Putamen (tissue), 1 donor: ENCODE results near the gene CCDC85A.

ENCODE experiments used
- DNase-seq: peaks from one replicate; pipeline ENCODE4 v3.0.0-alpha.2; 2016; ENCODE audit warnings: low spot score

CCDC85A gene

DNA sequence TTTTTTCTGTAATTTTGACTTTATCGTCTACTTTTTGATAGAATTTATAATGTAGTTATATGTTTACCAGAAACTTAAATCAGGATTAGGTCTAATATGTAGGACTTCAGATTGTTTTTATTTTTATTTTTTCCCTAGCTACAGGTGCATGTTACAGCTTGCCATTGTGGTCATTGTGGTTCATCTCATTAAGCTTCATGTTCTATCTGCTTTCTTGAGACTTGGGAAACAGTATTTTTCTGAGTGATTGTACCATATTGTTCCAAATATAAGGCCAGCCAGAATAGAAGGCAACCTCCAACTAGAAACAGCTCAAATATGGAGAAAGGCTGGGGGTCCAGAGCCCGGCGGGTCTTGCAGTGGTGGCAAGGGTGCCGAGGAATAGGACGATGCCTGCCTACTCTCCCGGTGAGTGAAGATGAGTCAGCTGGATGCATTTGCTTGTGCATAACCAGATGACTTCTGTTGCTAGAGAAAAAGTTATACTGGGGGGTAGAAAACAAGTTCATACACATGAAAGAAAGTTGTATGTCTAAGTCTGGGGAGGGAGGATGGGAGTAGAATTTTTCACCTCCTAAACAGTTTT is 188.4 kb downstream of the CCDC85A start:
- no peak for DNase-seq

DNA sequence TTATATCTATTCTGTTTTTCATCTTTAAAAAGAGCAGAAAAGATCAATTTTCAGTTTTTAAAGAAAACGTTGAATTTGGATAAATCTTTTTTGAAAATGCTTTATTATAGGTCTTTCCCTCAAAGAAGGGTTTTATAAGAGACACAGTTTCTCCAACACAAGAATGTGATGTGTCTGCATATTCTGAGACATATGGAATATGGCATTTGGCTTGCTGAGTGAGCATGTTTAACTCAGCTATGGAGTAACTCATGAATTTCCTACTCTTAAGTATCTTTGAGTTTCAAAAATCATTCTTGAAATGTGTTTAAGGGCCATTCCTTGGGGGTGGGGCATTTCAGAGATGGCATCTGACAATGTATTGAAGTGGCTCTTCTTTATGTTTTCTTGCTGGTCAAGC is 191.5 kb downstream of the CCDC85A start:
- no peak for DNase-seq

DNA sequence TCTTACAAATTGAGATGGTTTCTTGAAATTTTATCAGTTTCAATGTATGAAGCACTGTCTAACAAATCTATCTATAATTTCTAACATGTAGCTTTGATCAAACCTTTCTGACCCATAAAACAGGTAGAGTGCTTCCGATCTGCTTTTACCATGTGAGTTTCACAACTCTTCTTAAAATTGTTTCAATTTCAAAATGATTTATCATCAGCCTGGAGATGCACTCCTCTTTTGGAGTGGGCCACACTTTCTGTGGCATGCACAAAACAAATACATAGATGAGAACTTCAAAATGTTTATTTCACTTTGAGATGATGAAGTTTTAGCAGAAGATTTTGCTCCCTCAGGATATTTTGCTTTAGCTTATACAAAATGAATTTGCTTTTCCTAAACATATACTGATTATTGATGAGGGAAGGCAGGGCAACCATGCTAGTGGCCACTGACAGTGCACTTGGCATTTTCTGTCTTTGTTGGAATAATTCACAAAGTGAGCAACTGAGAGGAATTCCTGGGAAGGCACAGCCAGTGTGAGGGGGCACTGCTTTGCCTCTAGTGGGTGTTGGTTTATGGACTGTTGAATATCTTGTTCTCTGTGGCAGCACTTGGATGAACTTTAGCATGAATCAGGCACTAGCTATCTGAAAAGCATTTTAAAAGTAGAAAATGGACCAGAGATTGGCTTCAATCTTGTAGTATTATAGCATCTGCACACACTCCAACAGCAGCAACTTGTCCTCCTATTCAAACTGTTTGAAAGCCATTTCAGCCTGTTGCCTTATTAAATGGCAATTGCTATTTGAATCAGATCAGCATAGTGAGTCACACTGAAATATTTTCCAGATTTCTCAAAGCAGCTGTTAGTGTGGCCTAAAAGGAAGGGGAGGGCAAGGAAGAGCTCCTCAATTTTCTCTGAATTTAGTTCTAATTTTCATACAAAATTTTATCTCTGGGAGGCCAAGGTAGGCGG is 193.2 kb downstream of the CCDC85A start:
- no peak for DNase-seq

GRCh38 chr2:56379066-56379465 is 195.3 kb downstream of the CCDC85A start:
- DNase-seq: no peak

DNA sequence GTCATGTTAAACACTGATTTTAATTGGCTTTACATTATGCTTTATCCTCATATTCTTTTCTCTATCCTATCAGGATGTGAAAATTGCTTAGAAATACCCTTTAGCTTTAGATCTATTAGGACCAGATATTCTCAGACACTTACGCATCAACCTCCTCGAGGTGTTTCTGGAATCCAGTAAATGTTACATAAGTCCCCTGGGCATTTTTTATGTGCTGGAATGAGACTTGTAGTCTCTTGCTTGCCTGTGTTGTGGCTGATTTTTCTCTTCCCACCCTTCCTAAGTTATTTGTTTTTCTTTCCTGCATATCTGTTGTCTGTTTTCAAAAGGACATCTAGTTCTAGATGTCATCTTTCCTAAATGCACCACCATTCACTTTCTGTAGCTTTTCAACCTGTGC is 197.1 kb downstream of the CCDC85A start:
- DNase-seq: no peak

DNA sequence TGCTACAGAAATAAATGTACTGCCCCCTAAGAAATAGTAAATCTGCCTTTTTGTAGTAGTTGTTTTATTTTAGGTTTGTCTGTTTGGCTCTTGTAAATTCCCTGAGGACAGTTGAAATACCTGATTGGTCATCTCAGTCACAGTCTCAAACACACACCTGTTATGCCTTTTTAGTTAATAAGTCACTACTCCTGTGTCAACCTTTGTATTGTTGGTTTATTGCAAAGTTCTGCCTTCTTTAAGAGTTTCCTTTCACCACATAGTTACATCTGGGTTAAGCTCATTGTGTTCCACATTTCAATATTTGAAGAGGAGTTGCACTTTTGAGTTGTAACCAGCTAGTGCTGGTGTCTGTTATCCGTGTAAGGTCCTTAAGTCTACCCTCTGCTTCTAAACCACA is 198.7 kb downstream of the CCDC85A start:
- DNase-seq: no peak

DNA sequence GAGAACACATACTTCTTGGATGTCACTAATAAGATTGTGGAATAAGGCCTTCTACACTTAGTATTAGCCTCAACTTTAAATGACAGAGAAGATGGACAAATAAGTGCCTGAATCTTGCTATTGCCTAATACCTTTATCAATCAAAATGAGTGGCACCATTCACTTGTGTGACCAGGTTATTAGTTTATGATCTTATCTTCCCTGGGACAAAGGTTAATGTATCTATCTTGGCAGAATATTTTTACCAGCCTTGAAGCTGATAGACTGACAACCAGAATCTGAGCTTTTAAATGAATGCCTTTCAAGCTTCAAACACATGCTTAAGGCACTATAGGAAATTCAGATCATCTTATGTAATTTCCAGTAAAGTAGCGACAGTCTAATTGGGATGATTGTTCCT is 202.9 kb downstream of the CCDC85A start:
- DNase-seq: no peak

DNA sequence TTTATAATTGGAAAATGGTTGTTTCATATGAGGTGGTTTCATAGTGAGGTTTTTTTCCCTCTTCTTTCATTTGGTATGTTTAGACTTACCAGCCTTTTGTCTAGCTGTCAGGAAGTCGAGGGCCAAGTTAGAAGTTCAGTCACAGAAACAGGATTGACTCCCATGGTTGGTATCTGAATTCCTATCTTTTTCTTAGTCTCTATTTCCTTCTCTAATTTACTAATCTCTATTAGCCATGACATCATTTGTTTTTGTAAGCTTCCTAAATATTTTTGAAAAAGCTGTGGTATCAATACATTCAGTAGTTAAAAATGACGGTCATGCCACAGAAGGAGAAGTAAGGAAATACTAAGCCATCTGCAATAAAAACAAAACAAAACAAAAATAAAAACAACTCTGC is 206.9 kb downstream of the CCDC85A start:
- DNase-seq: no peak

GRCh38 chr2:56410140-56410539 is 226.3 kb downstream of the CCDC85A start:
- no peak for DNase-seq

- no peak for DNase-seq
Measured at GRCh38 chr2:56416500-56417176, 232.8 kb downstream of the CCDC85A start.
